ENCODE data around the gene GTF3C5. TPM values are rescaled to one million over a fixed set of nuclear protein-coding genes. Genes with fewer than 3 reads are reported as not detected.

GTF3C5 gene
- total and polyA plus RNA-seq, 2 donors (not counting 1 experiment from before 2014, with no cell fraction given), result 32.2 to 32.4 TPM

- TF ChIP-seq, protein P1, sequence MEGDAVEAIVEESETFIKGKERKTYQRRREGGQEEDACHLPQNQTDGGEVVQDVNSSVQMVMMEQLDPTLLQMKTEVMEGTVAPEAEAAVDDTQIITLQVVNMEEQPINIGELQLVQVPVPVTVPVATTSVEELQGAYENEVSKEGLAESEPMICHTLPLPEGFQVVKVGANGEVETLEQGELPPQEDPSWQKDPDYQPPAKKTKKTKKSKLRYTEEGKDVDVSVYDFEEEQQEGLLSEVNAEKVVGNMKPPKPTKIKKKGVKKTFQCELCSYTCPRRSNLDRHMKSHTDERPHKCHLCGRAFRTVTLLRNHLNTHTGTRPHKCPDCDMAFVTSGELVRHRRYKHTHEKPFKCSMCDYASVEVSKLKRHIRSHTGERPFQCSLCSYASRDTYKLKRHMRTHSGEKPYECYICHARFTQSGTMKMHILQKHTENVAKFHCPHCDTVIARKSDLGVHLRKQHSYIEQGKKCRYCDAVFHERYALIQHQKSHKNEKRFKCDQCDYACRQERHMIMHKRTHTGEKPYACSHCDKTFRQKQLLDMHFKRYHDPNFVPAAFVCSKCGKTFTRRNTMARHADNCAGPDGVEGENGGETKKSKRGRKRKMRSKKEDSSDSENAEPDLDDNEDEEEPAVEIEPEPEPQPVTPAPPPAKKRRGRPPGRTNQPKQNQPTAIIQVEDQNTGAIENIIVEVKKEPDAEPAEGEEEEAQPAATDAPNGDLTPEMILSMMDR (conservative IDR thresholded peaks at IDR 0.05 in 1 of 2, IDR thresholded peaks at IDR 0.05 in 1 of 2; ENCODE audit: low read depth in 1 of 2, low read length in 2 of 2), result no peak
- TF ChIP-seq EZH2 (IDR thresholded peaks at IDR 0.05; ENCODE audit: low read length, missing control alignments), result no peak
- Histone ChIP-seq H3K4me2 (ENCODE audit: extremely low read depth, insufficient read depth, low read length) (no peak overlapping the region), H3K9ac (ENCODE audit: insufficient read depth, low read length) (no peak overlapping the region), H3K79me2 (ENCODE audit: control insufficient read depth, insufficient read depth, low read length) (no peaks in the 10 kb centered on the region), H2AFZ (ENCODE audit: low read length) (no peak overlapping the region), H4K20me1 (ENCODE audit: control insufficient read depth, extremely low read depth, insufficient read depth, low read length) (no peaks in the 10 kb centered on the region), H3K4me1 (ENCODE audit: control insufficient read depth, extremely low read depth, insufficient read depth, low read length) (no peaks in the 10 kb centered on the region), H3K27ac (ENCODE audit: insufficient read depth, low read length) (no peak overlapping the region), H3K27me3 (ENCODE audit: control insufficient read depth, insufficient read depth, low read length) (peaks cover 19% of the 10 kb centered on the region), H3K9me3 (ENCODE audit: control insufficient read depth, insufficient read depth, low read depth, low read length) (no peaks in the 10 kb centered on the region), H3K36me3 (ENCODE audit: control insufficient read depth, insufficient read depth, low read length) (no peaks in the 10 kb centered on the region), H3K4me3 (replicated peaks in 1 of 4; ENCODE audit: control extremely low read depth in 1 of 4, insufficient read depth in 1 of 4, low read depth in 3 of 4, low read length in 4 of 4) (no peak overlapping the region)
- no peak for DNase-seq (ENCODE audit: low read depth in 2 of 2)
Measured at GRCh38 chr9:133005957-133006356, 24.8 kb upstream of the GTF3C5 start.

- Histone ChIP-seq H3K27ac (ENCODE audit: insufficient read depth, low read length) (no peak overlapping the region), H3K4me2 (ENCODE audit: extremely low read depth, insufficient read depth, low read length) (no peak overlapping the region), H2AFZ (ENCODE audit: low read length) (no peak overlapping the region), H3K27me3 (ENCODE audit: control insufficient read depth, insufficient read depth, low read length) (peaks cover 19% of the 10 kb centered on the region), H3K4me3 (replicated peaks in 1 of 4; ENCODE audit: control extremely low read depth in 1 of 4, insufficient read depth in 1 of 4, low read depth in 3 of 4, low read length in 4 of 4) (no peak overlapping the region), H3K36me3 (ENCODE audit: control insufficient read depth, insufficient read depth, low read length) (no peaks in the 10 kb centered on the region), H3K9me3 (ENCODE audit: control insufficient read depth, insufficient read depth, low read depth, low read length) (no peaks in the 10 kb centered on the region), H3K79me2 (ENCODE audit: control insufficient read depth, insufficient read depth, low read length) (no peaks in the 10 kb centered on the region), H3K9ac (ENCODE audit: insufficient read depth, low read length) (no peak overlapping the region), H3K4me1 (ENCODE audit: control insufficient read depth, extremely low read depth, insufficient read depth, low read length) (no peaks in the 10 kb centered on the region), H4K20me1 (ENCODE audit: control insufficient read depth, extremely low read depth, insufficient read depth, low read length) (no peaks in the 10 kb centered on the region)
- no peak for DNase-seq (ENCODE audit: low read depth in 2 of 2)
- TF ChIP-seq EZH2 (IDR thresholded peaks at IDR 0.05; ENCODE audit: low read length, missing control alignments), result no peak
- TF ChIP-seq, protein P1 (conservative IDR thresholded peaks at IDR 0.05 in 1 of 2, IDR thresholded peaks at IDR 0.05 in 1 of 2; ENCODE audit: low read depth in 1 of 2, low read length in 2 of 2), result no peak
Measured at GRCh38 chr9:133006731-133007352, 24.0 kb upstream of the GTF3C5 start.

GRCh38 chr9:133008406-133008805 is 22.4 kb upstream of the GTF3C5 start:
- Histone ChIP-seq H3K4me2 (ENCODE audit: extremely low read depth, insufficient read depth, low read length) (no peak overlapping the region), H4K20me1 (ENCODE audit: control insufficient read depth, extremely low read depth, insufficient read depth, low read length) (no peaks in the 10 kb centered on the region), H3K79me2 (ENCODE audit: control insufficient read depth, insufficient read depth, low read length) (no peaks in the 10 kb centered on the region), H3K9me3 (ENCODE audit: control insufficient read depth, insufficient read depth, low read depth, low read length) (no peaks in the 10 kb centered on the region), H3K27ac (ENCODE audit: insufficient read depth, low read length) (no peak overlapping the region), H3K27me3 (ENCODE audit: control insufficient read depth, insufficient read depth, low read length) (peaks cover 7% of the 10 kb centered on the region), H3K4me1 (ENCODE audit: control insufficient read depth, extremely low read depth, insufficient read depth, low read length) (no peaks in the 10 kb centered on the region), H3K36me3 (ENCODE audit: control insufficient read depth, insufficient read depth, low read length) (no peaks in the 10 kb centered on the region), H3K9ac (ENCODE audit: insufficient read depth, low read length) (no peak overlapping the region), H3K4me3 (replicated peaks in 1 of 4; ENCODE audit: control extremely low read depth in 1 of 4, insufficient read depth in 1 of 4, low read depth in 3 of 4, low read length in 4 of 4) (no peak overlapping the region), H2AFZ (ENCODE audit: low read length) (no peak overlapping the region)
- DNase-seq (ENCODE audit: low read depth in 2 of 2), result no peak
- TF ChIP-seq EZH2 (IDR thresholded peaks at IDR 0.05; ENCODE audit: low read length, missing control alignments), result no peak
- TF ChIP-seq, protein P1 (conservative IDR thresholded peaks at IDR 0.05 in 1 of 2, IDR thresholded peaks at IDR 0.05 in 1 of 2; ENCODE audit: low read depth in 1 of 2, low read length in 2 of 2), result no peak
